ENCODE measurements around the gene WRAP73. TPM values are rescaled to one million over a fixed set of nuclear protein-coding genes. Genes with fewer than 3 reads are reported as not detected.
"Not testable (repeated sequence)": the region's sequence is repeated elsewhere in the genome, so short reads cannot be mapped to it uniquely, and the experiment has no call there.

The WRAP73 gene
- total RNA-seq, 1 experiment from 2014 or later: 33.9 TPM

DNA sequence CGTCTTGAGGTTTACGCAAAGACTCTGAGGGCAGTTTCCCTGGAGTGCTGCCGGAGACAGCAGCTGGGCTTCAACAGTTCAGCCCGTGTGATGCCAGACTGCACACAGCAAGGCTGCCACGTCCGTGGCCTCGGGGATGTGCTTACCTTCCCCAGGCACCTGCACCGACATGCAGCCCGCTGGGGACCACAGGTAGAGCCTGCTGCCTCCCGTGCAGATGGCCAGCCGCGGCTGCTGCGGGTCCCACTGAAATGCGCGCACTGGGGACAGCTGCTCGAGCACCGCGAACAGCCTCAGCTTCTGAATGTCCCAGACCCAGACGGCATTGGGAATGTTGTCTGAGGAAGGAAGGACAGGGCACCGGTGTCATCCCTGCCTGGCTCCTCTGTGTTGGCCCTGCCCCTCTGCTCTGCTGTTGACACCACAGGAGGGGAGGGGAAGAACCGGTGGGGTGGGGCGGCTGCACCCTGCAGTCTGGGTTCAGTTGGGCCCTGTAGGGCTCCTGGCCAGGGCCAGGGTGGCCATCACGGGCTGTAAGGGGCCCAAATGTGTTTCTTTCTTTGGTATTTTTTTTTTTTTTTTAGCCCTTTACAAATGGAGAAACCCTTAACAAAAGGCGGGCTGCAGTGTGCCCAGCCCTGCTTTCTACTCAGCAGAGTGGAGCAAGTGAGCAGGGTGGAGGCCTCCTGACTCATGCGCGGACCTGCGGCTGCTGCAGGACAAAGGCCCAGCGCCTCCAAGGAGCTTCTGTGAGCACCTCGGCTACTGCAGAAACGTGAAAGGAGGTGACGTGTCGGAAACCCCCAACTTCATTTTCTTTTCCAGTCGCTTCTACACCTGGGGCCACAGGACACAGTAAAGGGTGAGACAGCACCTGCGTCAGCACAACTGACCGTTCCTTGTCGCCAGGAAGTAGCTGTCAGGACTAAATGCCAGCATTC lies 18.3 kb downstream of the WRAP73 start:
- DNase-seq (ENCODE audit: low read depth): no peak

DNA sequence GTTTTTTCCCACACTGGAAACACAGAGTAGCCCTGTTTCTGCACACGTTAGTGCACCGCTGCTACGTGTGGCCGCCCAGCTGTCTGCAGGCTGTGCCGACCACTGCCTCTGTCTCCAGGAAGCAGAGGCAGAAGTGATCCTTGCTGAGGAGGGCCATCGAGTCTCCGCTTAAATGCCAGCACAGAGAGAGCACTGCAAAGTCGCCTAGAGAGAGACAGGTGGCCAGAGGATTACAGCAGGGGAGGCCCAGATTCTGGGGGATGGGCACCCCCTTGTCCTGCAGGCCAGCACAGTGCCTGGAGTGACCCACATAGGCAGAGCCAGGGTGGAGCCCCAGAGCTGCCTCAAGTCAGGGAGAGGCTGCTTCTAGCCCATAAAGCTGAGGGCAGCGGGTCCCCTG lies 19.0 kb downstream of the WRAP73 start:
- DNase-seq (ENCODE audit: low read depth): no peak

DNA sequence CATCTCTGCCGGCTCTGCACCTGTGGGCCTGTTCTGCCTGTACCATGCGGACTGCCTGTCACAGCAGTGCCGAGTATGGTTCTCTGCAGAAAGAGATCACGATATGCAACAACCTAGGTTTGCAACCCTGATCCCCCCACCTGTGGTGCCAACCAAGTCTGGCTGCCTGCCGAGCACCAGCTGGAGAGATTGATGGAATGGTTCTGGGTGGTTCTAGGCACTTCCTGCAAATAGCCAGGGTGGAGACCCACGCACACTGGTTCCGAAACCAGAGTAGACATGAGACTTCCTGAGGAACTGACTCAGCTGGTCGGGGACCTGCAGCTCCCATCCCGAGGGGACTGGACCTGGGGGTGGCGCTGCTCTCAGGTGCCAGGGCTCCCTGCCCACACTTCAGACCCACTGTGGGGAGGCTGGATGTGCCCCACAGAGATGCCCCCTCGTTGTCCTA lies 19.7 kb downstream of the WRAP73 start:
- DNase-seq (ENCODE audit: low read depth): no peak

DNA sequence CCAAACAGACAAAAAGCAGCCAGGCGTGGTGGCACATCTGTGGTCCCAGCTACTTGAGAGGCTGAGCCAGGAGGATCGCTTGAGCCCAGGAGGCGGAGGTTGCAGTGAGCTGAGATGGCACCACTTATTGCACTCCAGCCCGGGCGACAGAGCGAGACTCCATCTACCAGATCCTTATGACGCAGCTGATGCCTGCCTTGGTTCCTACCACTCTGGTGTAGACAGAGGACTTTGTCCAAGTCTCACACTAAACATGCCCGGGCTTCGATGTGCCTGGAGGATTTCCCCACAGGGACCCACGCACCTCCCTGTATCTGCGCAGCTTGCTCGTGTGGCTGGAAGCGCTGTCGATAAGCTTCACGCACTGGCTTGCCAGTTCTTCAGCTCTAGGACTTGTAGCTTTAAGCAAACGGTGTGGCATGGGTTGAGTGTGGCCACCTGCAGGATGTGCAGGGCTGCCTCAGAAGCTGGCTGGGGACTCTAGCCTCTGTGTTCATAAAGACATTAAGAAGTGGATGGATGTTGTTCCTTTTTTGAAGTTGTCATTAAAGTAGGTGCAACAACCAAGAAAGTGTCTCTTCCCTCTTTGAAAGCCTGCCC lies 20.2 kb downstream of the WRAP73 start:
- no peak for DNase-seq (ENCODE audit: low read depth)

DNA sequence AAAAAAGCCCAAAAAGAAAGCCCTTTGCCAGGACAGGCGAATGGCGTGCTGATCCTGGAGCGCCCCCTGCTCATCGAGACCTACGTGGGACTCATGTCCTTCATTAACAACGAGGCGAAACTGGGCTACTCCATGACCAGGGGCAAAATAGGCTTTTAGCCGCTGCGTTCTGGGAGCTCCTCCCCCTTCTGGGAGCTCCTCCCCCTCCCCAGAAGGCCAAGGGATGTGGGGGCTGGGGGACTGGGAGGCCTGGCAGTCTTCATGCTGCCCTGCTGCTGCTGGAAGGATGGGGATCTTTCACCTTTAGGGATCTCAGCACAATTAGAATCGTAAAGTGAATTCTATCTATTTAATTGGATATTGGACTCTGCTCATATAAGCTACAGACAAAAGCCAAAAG lies 21.5 kb downstream of the WRAP73 start:
- DNase-seq (ENCODE audit: low read depth): no peak

DNA sequence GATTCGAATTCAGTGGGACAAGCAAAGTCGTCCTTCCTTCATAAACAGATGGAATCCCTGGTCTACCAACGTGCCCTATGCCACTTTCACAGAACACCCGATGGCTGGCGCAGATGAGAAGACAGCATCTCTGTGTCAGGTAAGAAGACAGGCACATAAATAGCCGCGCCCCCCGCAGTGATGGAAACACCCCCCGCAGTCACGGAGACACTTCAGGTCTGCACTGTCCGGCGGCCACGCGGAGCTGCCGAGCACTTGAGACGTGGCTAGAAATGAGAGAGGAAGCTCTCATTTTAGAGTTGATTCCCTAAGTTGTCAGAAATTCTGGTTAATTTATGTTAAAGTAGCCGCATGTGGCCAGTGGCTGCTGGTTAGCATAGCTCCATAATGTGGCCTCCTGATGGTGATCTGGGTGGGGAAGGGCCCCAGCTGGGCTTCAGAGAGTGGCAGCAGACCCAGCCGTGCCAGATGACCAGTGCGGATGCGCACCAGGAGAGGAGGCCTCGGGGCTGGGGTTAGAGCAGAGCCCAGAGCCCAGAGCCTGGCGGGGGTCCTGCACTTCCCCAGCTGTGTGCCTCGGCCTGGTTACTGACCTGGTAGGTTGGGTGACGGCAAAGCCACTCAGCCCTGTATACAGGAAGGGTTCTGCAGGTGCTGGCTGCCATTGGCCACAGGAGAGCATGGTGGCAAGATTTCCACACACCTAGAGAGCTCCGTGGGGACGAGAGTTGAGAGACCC lies 22.2 kb downstream of the WRAP73 start:
- DNase-seq (ENCODE audit: low read depth): no peak

DNA sequence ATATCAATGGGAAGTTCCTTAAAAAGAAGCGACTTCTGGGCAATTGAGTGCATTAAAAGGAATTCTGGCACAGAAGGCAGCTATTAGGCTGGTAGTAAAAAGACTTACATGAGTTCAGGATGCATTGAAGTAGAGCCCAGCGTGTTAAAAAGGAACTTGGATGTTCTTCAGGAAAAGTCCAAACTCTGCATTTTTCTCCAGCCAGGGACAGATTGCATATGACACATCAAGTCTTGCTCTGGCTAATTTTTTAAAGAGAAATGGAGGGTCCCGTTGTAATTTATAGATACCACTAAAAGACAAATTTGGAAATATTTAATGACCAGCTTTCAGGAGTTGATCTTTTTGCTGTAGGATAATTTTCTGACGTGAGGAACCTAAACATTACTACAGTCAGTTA lies 23.9 kb downstream of the WRAP73 start:
- no peak for DNase-seq (ENCODE audit: low read depth)

DNA sequence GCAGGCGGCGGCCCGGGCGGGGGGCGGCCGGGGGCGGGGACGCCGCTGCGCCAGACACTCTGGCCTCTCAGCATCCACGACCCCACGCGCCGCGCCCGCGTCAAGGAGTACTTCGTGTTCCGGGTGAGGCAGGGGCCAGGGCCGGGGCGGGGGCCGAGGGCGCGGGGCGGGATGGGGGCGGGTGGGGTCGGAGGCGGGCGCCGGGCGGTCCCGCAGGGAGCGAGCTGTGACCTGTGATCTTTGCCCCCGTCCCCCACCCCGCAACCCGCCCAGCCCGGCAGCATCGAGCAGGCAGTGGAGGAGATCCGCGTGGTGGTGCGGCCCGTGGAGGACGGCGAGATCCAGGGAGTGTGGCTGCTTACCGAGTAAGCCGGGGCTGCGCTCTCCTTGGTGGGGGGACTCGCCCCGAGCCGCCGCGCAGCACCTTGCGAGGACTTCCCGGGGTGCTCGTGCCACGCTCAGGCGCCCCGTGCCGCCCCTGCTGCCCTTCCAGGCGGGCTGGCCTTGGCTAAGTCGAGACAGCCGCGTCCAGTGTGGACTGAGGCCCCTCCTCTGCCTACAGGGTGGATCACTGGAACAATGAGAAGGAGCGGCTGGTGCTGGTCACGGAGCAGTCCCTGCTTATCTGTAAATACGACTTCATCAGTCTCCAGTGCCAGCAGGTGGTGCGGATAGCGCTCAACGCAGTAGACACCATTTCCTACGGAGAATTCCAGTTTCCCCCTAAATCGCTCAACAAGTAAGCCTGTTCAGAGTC lies 24.6 kb downstream of the WRAP73 start:
- no peak for DNase-seq (ENCODE audit: low read depth)

DNA sequence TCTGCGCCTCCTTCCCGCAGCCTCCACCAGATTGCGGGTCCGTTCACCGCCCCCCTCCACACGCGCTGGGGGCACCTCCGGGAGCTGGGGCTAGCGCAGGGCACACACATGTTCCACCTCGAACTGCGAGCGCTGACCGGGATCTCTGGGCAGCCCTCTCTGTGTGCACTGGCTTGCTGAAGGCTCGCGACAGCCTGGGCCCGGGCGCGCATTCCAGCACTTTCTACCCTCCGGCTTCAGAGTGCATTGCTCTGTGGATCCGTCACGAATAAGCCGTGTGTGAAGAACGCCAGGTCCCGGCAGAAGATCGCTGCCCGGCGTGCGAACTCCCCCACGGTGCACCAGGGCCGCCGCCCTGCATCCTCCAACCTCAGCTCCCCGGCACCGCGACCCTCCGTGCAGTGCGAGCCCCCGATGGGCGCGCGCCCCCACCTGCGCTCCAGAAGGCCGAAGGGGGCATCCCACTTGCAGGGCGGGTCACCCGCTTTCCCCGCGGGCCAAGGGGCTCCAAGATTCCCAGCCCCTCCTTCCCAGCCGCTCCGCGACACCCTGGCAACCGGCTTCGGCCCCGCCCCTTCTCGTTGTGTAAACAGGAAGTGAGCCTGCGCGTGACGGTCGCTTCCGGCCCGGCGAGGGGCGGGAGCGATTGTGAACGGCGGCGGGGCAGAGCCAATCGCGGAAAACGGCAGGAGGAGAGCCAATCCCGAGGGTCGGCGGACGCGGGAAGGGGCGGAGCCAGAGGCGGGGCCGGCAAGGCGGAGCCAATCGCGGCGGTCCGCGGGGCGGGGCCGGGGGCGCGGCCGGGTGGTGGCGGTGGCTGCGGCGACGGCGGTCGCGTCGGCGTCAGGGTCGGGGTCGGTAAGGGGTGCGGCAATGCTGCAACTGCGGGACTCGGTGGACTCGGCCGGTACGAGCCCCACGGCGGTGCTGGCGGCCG lies 25.4 kb downstream of the WRAP73 start, which contains the start of gene TPRG1L:
Gene TPRG1L, plus strand, starts transcription at position 816 of the 937 bp plus-strand sequence. Its CDS starts 58 bp downstream, at position 874.
- DNase-seq (ENCODE audit: low read depth): peak; percentile 98

DNA sequence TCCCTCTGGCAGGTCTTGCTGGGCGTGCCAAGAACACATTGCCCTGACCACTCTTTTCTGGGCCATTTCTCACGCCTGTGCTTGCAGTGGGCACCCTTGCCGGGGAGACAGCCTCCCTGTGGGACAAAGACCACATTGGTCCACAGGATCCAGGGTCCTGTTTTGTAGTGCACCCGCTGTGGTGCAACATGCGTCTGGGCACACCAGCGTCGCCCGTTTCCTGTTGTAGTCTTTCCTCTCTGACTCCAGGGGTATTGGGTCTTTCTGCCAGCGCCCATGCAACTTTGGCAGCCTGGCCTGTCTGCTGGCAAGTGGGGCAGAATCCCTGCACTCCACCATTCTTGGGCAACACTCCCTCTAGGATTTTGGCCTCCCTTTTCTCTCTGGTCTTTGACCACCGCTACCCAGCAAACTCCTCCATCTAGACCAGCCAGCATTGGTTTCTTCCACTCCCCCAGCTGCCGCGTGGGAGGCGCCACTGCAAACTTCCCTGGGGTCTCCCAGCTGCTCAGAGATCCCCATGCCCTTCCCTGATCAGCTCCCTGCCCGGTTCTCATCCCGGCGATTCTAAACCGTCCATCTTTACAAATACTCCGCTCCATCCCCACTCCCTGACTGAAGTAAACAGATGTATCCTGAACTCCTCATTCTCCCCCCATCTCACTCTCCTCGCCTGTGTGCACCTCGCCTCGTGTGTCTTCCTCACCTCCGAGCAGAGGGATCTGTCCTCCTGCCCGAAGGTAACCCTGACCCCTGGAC lies 26.3 kb downstream of the WRAP73 start:
- no peak for DNase-seq (ENCODE audit: low read depth)

DNA sequence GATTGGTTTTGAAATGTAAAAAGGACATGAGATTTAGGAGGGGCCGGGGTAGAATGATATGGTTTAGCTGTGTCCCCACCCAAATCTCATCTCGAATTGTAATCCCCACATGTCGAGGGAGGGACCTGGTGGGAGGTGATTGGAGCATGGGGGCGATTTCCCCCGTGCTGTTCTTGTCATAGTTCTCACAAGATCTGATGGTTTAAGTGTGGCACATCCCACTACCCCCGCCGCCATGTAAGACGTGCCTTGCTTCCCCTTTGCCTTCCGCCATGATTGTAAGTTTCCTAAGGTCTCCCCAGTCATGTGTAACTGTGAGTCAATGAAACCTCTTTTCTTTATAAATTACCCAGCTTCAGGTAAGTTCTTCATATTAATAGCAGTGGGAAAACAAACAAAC lies 27.8 kb downstream of the WRAP73 start:
- DNase-seq (ENCODE audit: low read depth): not testable (repeated sequence)

DNA sequence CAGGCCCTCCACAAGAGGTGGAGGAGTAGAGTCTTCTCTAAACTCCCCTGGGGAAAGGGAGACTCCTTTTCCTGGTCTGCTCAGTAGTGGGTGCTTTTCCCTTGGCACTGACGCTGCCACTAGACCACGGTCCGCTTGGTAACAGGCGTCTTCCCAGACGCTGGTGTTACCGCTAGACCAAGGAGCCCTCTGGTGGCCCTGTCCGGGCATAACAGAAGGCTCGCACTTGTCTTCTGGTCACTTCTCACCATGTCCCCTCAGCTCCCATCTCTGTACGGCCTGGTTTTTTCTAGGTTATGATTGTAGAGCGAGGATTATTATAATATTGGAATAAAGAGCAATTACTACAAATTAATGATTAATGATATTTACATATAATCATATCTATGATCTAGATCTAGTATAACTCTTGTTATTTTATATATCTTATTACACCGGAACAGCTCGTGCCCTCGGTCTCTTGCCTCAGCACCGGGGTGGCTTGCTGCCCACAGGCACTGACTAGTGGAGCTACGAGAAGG lies 28.7 kb downstream of the WRAP73 start:
- DNase-seq (ENCODE audit: low read depth): peak; percentile 58

DNA sequence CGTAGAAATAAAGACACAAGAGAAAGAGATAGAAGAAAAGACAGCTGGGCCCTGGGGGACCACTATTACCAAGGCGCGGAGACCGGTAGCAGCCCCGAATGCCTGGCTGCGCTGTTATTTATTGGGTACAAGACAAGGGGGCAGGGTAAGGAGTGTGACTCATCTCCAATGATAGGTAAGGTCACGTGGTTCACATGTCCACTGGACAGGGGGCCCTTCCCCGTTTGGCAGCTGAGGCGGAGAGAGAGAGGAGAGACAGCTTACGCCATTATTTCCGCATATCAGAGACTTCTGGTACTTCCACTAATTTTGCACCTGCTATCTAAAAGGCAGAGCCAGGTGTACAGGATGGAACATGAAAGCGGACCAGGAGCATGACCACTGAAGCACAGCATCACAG lies 29.2 kb downstream of the WRAP73 start:
- no peak for DNase-seq (ENCODE audit: low read depth)

DNA sequence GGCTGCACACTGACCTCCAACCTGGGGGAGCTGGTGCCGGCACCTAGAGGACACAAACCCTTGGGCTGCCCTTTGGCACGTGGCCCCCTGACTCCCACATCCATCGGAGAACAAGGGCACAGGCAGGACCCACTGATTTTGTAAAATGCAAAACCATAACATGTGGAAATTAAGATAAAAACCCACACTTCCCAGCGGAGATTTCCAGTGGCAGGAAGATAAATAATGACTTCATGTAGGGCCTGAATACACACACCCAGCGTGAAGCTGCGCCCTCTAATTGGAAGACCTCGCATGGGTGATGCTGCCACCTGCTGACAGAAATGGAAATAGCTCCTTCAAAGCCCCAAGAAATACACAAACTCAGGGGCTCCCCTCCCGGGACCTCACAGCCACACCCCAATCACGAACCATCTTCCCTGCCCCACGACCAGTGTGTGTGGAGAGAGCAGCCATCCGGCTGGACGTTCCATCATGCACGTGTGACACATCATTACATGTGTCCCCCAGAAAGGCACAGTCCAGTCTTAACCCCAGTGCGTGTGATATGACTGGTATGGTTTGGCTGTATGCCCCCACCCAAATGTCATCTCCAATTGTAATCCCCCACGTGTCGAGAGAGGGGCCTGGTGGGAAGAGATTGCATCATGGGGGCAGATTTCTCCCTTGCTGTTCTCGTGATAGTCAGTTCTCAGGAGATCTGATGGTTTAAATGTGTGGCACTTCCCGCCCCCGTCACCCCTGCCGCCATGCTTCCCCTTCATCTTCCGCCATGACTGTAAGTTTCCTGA lies 30.8 kb downstream of the WRAP73 start:
- DNase-seq (ENCODE audit: low read depth): peak; percentile 78

DNA sequence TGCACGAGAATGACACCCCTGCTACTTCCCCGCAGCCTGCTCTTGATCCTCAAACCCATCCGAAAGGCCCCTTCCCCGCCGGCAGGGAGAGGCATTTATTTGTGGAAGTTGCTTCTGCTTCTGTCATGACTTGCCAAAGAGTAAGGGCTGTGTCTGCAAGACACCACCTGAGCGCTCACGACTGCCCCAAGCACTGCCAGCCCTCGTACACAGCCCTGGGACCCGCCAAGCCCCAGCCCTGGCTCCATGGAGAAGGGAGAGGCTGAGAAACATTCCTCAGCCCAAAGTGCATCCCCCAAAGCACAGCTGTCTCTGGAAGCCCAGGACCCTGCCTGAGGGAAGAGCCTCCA lies 31.4 kb downstream of the WRAP73 start:
- no peak for DNase-seq (ENCODE audit: low read depth)

DNA sequence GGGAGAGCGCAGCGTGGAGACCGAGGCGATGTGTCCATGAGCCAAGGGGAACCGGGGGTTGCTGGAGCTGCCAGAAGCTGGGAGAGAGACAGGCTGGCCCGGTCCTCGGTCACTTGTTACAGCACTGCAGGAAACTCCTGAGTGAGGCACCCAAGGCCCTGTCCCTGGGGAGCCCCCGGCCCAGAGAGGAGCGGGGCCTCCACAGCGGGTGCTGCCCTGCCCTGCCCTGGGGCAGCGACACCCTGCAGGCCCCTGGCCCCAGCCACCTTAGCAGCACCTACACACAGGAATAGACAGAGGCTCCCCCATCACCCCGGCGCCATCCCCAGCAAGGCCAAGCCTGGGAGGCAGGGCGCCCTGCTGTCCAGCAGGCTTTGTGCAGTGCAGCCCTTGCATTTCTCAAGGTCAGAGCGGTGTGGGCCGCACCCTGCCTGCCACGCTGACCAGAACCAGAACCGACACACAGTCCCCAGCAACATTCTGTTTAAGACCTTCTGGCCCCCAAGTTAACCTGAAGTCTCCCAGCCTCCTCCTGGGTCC lies 32.0 kb downstream of the WRAP73 start:
- DNase-seq (ENCODE audit: low read depth): no peak

DNA sequence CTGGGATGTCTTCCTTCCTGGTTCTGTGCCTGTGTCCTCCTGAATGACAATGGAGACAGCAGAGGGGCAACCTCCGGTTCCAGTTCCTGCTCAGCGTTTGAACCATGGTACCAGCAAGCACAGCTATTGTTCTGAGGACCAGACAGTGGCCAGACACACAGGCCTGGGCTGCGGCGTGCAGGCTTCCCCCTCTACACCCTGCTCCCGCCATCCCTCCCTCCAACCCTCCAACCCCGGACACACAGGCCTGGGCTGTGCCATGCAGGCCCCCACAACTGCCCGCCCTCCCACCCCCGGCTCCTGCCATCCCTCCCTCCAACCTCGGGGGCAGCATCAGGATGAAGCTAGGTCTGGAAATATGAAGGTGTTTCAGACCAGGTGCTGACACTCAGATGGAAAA lies 33.0 kb downstream of the WRAP73 start:
- DNase-seq (ENCODE audit: low read depth): no peak
